GM18526 (cell line): Measurements from ENCODE around the gene SECTM1.

Experiments
- POLR2A ChIP-seq: IDR thresholded peaks from 3 replicates; pipeline ENCODE4 v1.6.1; 2011; ENCODE audit not compliant: insufficient read length; ENCODE audit errors: extremely low read depth

The SECTM1 gene

DNA sequence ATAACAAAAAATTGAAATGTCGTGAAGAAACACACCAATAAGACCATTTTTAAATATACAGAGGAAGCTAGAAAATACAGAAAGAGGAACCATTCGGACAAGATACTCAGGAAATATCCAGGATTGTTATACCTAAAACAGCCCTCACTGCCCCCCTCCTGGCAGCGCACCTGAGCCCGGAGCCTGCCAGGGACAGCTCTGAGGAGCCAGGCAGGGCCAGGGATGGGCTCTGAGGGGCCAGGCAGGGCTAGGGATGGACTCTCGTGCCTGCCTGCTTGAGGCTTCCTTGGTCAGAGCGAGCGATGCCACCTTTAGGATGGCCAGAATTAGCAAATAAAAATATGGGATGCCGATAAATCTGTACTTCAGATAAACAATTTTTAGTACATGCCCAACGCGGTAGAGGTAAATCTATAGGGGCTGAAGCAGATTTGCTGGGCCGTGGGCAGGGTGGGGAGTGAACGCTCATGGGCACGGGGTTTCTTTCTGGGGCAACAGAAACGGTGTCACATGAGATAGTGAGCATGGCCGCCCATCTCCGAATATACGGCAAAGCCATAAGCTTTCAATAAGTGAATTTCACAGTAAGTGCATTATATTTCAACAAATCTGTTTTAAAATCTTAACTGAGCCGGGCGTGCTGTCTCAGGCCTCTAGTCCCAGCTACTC, 41.9 kb downstream of the SECTM1 start:
- TF ChIP-seq POLR2A = no peak

DNA sequence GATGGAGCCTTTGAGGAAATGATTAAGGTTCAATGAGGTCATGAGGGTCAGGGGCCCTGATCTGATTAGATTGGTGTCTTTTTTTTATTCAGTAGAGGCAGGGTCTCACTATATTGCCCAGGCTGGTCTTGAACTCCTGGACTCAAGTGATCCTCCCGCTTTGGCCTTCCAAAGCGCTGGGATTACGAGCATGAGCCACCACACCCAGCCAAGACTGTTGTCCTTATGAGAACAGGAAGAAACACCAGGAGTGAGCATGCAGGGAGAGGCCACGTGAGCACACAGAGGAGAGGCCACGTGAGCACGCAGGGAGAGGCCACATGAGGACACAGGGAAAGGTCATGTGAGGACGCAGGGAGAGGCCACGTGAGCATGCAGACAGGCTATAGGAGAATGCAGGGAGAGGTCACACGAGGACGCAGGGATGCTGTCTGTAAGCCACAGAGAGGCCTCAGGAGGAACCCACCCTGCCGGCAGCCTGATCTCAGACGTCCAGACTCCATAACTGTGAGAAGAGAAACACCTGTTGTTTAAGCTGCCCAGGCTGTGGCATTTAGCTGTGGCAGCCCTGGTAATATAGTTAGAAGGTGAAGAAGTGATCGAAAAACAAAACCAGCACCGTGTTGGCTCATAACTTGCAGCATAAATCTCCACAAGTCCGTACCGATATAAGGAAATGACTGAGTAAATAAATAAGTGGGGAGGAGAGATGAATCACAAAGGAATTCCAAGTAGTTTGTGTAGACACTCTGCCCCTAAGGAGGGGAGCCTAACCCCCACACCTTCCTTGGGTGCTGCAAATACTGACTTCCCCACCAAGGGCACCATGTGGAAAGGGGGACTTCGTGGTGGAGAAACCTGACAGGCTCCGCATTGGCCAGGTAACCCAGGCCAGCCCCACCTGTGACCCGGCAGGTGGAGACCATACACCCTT, 45.4 kb downstream of the SECTM1 start:
- TF ChIP-seq POLR2A = no peak

DNA sequence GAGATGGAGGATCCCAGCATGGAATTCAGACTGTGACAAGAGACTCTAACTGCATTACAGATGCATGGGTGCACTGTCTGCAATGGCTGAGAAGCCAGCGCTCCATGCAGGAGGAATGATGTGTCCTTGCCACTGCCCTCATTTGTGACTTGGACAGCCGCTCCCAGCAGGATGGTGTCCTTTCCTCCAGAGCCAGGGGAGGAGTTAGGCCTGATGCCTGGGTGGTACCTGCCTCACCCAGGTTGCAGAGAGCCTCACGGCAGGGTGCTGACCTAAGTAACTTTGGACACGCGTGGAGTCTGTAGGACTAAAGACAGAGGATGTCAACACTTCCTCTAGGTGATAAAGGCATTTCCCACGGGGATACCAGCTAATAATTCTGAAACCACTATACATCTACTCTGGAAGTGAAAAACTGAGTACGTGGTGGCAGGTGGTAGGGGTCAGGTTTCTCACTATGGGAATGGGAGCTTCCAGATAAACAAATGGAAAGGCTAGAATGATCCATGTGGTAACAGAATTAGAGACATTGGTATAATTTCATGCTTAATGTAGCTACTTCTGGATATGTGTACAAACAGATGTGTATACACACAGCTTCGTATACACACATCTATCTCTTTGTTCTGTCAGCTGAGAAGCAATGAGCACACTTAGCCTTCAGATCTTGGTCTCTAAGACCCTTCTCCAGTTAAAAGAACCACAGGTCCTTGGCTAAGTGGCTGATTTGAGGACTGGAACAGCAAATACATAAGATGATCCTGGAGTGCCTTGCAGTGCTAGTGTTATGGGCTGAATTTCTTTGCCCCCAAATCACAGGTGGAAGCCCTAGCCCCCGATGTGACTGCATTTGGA, 46.3 kb downstream of the SECTM1 start:
- TF ChIP-seq POLR2A = no peak

DNA sequence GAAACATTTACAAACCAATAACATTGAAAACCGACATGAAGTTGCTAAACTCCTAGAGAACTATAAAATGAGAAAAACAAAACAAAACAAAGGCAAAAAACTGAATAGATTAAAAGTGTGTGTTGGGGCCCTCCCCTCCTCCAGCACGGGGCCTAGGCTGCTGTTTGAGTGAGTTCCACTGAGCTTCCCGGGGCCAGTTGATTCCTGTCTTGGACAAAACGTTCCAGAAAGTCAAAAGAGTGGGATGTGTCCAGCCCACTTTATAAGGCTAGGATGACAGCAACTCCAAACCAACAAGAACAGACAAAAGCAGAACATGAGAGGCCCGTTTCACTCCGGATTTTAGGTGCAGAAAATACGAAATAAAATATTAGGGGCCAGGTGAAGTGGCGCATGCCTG, 48.4 kb downstream of the SECTM1 start:
- no peak for TF ChIP-seq POLR2A

DNA sequence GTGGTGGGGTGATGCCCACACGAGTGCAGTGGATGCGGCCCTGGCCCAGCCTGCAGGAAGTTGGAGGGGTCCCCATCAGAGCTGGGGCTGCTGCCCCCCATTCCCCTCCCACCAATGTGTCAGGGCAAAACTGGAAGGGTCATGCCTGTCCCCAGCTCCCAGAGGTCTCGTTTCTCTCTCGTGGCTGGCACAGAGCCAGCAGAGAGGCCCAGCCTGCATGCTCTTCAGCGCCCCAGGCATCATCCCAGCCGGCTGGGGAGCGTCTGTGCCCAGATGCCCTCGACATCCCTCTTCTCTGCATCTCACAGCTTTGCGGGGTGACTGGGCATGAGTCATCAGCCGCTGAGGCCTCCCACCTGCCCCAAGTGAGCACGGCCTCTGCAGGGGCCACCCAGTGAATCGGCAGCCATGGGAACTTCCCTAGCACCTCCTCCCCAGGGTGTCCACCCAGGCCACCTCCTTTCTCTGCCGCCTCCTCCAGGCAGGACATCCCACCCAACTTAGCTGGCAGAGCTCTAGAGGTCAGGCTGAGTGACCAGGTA, 50.3 kb downstream of the SECTM1 start:
- TF ChIP-seq POLR2A = no peak

DNA sequence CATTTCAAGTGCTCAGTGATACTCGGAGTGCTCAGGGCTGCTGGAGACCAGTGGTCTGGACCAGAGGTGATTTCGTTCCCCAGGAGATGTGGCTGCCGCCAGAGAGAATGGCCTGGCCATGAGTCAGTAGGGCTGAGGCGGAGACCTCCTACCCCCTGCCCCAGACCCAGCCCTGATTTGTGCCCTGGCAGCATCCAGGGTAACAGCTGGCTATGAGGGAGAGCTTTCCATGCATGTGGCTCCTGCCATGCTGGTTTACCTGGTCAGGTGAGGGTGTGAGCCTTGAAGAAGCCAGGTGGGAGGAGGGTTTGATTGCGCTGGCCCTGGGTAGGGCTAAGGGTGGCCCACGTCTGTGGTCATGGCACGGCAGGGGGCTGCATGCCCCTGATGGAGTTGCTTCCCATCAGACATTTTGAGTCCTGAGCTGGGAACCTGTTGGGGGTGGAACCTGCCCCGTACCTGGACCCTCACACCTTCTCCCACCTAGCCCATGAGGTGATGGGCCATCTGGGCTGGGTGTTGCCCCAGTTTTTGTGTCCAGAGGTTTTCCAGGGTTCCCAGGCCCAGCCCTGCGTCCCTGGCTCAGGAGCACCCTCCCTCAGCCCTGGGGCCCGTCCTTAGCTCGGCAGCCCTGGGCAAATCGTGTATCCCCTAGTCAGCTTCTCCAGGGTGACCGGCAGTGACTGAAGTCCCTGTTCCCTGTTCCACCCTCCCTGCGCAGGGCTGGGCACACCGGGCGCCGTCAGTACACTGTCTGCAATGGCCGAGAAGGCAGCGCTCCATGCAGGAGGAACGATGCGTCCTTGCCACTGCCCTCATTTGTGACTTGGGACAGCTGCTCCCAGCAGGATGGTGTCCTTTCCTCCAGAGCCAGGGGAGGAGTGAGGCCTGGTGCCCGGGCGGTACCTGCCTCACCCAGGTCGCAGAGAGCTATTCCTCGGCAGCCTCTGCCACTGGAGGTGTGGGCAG, 51.0 kb downstream of the SECTM1 start:
- TF ChIP-seq POLR2A = no peak

DNA sequence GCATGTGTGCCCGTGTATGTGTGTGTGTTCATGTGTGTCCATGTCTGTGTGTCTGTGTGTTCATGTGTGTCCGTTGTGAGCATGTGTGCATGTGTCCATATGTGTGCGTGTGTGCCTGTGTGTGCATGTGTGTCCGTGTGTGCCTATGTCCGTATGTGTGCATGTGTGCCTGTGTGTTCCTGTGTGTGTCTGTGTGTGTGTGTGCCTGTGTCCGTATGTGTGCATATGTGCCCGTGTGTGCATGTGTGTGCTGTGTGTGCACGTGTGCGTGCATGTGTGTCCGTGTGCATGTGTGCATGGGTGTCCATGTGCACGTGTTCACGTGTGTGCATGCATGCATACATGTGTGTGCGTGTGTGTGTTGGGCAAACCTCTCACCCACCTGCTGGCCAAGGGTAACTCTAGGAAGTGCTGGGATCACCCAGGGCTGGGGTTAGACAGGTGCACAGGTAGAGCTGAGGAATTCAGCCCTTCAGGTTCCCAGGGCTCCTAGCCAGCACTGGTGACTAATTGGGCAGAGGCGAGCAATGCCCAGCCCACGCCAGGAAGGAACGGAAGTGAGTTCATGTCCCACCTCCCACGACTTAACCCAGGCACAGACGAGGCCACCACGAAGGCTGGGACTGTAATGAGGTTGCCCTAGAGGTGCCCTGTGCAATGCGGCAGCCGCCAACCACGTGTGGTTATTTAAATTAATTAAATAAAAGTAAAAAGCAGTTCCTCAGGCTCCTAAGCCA, 51.9 kb downstream of the SECTM1 start:
- TF ChIP-seq POLR2A = no peak

DNA sequence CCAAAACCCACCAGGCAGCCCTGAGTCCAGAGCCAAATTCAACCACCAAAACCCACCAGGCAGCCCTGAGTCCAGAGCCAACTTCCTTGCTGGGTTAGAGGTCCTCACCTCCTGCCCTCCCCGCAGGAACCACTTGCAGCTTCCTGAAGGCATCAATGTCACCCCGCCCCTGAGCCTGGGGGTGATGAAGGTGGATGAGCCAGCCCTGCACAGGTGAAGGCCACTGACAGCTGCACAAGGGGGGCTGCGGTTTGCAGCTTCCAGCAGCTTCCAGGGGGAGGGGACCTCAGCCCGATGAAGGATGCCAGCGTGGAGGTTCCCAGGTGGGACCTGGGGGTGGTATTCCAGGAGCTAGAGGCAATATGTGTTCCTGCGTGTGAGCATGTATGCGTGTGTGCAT, 52.5 kb downstream of the SECTM1 start:
- TF ChIP-seq POLR2A = no peak

DNA sequence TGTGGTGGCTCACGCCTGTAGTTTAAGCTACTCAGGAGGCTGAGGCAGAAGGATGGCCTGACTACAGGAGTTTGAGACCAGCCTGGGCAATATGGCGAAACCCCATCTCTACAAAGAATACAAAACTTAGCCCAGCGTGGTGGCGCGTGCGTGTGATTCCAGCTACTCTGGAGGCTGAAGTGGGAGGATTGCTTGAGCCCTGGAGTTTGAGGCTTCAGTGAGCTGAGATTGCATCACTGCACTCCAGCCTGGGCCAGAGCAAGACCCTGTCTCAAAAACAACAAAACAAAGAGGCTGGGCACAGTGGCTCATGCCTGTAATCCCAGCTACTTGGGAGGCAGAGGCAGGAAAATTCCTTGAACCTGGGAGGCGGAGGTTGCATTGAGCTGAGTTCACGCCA, 53.0 kb downstream of the SECTM1 start:
- TF ChIP-seq POLR2A = no peak

DNA sequence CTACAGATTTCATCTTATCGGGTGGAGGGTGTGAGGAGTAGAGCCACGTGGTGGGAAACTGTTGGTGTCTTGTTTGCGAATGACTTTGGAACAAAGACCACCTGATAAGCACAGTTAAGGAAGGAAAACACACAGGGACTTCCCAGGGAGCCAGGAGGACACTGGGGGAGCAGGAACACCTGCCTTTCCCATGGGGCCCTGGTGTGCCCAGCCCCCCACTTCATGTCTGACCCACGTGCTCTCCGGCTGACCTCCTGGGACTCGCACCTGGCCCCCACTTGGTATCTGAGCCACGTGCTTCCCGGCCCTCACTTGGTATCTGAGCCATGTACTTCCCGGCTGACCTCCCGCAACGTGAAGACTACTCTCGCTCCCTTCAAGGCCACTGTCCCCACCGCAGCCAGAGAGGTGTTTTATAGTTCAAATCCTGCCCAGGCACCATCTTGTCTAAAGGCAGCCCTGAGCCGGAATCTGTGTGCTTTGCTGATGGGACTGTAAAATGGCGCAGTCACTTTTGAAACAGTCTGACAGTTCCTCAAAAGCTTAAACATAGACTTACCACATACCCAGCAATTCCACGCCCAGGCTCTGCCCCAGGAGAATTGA, 54.7 kb downstream of the SECTM1 start:
- TF ChIP-seq POLR2A = no peak

DNA sequence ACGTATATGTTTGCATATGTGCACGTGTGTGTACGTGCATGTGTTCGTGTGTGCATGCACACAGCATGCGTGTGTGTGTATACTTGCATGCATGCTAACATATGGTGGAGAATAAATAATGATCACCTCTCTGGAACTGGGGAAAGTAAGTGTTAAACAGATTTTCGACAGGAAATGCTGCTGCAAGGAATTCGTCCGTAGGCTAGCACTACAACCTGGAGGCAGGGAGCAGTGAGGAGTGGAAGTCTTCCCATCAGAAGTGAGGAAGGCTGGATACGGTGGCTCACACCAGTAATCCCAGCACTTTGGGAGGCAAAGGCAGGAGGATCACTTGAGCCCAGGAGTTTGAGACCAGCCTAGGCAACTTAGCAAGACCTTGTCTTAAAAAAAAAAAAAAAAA, 55.3 kb downstream of the SECTM1 start:
- no peak for TF ChIP-seq POLR2A

DNA sequence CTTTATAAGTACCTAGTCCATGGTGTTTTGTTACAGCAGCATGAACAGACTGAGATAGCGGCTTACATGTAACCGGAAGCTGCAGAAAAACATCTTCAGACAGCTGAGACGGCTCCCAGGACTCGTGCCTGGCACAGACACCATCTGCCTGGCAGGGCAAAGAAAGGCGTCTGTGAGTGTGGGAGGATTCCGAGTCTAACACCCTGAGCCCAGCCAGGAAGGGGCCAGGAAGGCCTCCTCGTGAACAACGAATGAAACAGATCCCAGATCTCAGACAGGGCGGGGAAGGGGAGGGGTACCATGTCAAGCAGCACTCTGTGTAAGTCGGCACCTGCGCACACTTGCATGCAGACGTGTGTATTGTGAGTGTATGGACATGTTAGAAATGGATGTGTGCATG, 55.7 kb downstream of the SECTM1 start:
- no peak for TF ChIP-seq POLR2A

DNA sequence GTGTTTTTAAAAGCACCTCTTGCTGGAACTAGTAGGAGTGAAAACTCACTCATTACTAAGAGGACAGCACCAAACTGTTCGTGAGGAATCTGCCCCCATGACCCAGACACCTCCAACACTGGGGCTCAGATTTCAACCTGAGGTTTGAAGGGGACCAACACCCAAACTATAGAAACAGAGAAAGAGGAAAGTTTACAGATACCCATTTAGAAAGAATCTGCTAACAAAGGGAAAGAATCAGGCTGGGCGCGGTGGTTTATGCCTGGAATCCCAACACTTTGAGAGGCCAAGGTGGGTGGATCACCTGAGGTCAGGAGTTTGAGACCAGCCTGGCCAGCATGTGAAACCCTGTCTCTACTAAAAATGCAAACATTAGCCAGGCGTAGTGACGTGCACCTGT, 56.6 kb downstream of the SECTM1 start:
- no peak for TF ChIP-seq POLR2A
